Measurements from ENCODE around the gene CDC42.

CDC42 gene

DNA sequence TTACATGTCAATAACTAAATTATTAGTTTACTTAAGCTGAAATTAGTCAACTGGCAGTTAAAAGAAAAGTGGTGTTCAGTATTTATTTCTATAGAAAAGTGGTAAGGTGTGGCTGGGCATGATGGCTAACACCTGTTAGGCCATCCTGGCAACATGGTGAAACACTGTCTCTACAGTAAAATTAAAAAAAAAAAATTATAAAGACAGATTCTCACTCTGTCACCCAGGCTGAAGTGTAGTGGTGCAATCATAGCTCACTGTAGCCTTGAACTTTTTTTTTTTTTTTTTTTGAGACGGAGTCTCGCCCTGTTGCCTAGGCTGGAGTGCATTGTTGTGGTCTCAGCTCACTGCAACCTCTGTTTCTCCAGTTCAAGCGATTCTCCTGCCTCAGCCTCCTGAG lies 57.5 kb downstream of the CDC42 start:
- no peak for DNase-seq (ENCODE audit: low read depth)

DNA sequence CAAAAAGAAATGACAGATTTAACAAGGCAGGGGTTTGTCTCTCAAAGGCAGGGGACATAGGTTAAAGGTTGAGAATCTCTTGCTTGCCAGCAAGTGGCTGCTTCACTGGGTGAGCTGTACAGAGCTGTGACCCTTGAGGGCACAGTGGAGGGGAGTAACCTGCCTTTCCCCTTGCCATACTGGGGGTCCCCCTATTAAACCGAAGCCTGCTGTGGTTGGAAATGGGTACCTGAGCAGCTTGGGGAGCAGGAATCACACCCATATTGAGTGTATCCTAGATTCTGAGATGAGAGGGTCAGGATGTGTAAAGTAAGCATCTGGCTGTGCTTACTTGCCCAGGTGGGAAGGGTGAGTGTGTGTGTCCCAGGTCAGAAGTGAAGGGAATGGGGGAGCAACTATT lies 58.6 kb downstream of the CDC42 start:
- no peak for DNase-seq (ENCODE audit: low read depth)

DNA sequence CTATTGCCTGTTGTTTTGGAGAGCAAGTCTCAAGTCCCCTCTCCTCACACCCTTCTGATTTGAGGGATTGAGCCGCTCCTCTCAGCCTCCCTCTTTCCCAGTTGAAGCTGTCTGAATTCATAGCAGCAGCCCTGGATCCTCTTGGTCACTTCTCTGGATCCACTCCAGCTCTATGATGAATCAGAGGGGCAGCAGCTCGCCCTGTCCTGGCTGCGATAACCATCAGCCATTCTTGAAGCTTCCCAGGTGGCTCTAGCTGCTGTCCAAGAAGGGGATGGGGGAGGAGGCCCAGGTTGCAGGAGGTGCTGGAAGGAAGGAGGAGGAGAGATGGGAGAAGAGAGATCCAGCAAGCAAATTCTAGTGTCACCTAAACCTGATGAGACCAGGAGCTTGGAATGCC lies 59.1 kb downstream of the CDC42 start:
- DNase-seq (ENCODE audit: low read depth): no peak

DNA sequence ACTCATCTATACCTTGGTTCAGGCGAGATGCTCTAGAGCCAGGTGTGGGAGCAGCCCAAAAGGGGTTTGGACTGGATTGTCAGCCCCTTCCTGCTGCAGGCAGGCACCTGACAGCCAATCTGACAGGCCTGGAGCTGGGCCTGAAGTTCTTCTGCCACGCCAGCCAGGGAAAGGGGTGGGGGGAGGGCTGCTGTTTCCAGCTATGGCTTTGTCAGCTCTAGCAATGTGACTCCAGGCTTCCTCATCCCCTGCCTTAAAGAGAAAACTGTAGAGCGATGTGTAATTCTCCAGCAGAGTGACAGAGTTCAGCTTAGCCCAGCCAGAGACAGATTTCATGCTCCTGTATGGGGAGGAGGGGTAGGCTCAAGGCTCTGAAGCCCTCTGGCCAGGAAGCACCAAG lies 60.0 kb downstream of the CDC42 start:
- no peak for DNase-seq (ENCODE audit: low read depth)

DNA sequence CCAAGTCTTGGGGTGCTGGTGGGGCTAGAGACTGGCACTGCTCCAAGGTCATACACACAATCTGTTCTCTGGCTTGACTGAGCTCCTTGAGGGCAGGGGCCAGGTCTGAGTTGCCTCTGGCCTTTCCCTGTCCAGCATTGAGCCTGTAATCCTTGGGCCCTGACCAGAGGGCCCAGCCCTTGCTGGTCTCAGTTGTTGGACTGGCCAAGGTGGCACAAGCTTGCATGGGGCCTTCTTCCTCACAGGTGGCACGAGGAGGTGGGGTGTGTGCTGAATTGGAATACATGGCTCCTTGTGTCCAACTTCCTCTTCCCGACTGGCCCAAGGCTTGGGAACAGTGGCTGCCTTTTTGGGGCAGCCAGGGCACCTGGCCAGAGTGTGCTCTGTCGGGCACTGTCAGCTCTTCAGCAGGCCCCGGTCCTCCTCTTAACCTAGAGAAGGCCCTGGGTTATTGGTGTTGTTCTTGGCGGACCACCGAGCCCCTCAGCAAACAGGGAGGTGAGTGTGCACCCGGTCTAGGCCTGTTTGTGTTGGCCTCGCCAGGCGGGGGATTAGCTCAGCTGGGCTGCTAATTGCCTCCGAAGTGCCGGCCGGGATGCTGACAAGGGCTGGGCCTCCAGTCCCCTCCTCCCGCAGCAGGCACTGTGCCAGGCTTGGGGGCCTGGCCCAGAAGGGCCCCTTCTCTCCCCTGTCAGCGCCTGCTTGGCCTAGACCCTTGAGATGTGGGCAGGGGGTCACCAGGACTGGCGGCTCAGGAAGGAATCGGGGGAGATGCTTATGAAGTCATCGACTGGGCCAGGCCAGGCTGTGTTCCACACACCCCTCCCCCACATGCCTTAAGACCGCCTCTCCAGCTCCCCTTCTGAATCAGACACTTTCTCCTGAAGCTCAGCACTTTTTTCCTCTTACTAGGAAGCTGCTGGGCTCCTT lies 61.8 kb downstream of the CDC42 start:
- no peak for DNase-seq (ENCODE audit: low read depth)

DNA sequence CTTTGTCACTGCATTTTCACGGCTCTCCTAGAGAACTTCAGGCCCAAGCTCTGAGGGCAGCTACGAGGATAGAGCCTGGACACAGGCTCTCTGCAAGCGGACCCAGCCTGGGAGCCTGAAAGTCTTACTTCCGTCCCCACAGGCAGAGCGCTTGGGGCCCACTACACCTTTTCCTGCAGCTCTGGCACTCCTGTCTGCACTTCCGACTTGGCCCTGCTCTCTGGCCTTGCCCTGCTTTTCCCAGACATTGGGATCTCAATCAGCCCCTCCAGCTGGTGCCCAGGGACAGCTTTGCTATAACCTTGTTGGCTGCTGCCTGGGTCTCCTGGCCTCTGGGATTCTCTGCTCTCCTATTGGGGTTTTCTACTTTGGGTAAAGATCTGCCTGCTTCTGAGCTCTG lies 62.8 kb downstream of the CDC42 start:
- no peak for DNase-seq (ENCODE audit: low read depth)

DNA sequence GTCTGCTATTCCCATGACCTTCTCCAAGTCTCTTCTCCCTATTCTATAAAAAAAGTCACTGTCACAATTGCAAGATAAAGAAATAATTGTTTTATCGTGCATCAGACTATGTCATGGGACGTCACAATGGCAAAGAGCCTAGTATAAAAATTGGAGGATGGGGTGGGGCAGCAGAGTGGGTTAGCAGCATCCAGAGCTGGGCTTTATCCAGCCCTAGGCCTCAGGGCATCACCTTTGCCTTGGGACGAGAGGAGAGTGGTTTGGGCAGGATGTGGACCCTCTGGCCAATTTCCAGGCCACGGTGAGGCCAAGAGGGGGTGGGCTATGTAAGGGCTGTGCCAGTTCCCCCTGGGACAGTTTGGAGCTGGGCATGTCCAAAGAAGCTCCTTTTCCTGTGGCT lies 64.7 kb downstream of the CDC42 start:
- DNase-seq (ENCODE audit: low read depth): no peak

DNA sequence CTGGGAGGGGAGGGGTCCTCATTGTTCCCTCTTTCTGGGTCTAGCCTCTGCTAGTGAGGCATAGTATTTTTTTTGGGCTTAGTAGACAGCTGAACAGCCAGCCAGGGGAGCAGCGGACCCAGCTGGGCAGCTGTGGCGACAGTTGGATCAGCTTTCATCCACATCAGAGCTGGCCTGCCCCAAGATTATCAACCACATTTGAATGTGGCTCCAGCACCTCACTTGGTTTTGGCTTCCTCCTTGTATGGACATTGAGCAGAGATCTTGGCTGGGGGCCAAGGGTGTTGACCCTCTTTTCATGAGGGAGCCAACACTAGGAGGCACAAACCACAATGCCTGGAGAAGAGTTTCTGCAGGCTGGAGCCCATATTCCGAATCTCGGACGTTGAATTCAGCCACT lies 65.3 kb downstream of the CDC42 start:
- DNase-seq (ENCODE audit: low read depth): no peak

DNA sequence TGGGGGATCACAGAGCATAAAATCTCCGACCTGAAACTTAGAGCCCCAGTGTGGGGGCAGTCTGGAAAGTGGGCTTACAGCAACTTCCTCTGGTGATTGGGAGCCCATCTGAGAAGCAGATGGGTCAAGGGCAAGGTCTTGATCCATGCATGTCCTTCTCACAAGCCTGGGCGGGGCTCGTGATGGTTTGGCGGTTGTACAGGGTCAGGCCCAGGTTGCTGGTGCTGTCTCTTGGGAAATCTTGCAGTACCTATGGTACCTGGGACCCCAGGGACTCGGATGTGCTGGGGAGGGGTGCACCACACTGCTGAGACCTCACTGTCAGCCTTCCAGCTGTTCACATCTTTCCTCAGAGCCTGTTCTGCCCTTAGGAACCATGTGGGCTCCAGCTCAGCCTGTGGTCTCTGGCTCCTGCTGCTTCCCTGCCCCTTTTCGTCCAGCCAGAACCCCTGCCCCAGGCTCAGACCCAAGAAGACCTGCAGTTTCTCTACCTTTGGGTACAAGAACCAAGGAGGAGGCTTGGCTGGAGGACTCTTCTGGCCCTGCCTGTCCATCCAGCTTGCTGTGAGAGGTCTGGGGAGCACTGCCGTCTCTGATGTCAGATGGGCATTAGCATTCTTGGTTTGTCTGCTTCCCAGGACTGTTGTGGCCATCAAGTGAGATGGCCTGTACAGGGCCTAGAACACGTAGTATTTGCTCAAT lies 65.9 kb downstream of the CDC42 start:
- no peak for DNase-seq (ENCODE audit: low read depth)

DNA sequence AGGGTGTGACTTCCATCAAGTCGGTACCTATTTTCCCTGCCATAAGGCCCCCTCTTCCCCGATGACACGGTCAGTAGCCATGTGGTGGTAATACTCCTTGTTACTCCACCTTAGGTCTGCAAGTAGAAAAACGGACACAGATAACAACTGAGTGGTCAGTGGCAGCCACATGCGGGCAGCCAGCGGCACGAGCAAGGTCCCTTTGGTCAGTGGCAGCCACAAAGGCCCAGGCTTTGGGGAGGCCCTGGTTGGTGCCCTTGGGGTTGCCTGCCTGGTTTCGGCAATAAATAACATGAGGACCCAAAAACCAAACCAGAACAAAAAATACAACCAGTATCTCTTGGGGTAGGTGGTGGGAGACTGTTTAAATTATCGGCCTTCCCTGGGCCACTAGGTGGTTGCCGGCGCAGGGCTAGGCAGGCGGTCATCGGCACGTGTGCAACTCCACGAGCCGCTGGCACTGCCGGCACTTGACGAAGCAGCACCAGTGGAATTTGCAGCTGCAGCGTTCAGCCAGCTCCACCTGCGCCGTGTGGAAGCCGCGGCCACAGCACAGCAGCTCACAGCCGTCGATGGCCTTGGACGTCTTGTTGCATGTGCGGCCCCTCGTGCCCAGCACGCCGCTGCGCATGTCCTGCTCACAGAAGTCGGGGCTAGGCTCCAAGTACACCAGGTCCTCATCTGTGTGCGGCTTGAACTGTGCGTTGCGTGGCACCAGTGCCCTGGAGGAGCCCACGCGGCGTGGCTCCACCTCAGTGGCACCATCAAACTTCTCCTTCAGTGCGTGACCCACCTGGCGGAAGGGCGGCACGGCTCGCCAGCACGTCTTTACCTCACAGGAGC lies 67.3 kb downstream of the CDC42 start:
- DNase-seq (ENCODE audit: low read depth): no peak

DNA sequence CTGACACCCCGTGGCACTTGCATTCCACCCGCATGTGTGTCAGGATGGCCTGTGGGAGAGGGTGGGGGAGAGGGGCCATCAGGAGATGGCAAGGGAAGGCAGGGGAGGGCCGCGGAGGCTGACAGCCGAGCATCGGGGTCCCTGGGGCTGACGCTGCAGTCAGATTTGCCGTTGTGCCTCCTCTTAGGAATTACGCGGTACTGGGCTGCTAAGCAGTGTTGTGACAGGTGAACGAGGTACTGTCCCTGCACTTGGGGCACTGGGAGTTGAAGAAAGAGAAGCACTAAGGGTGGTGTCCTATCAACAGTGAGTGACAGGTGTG lies 67.9 kb downstream of the CDC42 start:
- DNase-seq (ENCODE audit: low read depth): no peak

DNA sequence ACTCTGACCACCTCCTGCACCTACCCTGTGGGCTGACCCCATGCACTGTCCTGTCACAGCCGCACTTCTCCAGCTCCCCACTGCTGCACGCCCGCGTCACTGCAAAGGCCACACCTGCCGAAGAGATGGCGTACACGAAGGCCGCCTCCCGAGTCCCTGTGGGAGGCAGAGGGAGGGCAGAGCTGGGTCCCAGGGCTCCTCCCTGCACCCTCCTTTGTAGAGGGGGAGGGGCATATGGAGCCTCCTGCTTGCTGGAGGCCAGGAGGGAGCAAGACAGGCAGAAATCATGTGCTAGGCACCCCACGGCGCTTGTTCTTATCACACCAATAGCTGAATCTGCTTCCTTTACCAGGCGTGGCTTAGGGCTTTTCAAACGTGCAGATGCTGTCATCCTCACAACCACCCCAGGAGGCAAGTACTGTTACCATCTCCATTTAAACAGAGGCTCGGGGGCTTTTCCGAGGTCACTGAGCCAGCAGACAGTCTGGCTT lies 69.0 kb downstream of the CDC42 start:
- DNase-seq (ENCODE audit: low read depth): no peak

DNA sequence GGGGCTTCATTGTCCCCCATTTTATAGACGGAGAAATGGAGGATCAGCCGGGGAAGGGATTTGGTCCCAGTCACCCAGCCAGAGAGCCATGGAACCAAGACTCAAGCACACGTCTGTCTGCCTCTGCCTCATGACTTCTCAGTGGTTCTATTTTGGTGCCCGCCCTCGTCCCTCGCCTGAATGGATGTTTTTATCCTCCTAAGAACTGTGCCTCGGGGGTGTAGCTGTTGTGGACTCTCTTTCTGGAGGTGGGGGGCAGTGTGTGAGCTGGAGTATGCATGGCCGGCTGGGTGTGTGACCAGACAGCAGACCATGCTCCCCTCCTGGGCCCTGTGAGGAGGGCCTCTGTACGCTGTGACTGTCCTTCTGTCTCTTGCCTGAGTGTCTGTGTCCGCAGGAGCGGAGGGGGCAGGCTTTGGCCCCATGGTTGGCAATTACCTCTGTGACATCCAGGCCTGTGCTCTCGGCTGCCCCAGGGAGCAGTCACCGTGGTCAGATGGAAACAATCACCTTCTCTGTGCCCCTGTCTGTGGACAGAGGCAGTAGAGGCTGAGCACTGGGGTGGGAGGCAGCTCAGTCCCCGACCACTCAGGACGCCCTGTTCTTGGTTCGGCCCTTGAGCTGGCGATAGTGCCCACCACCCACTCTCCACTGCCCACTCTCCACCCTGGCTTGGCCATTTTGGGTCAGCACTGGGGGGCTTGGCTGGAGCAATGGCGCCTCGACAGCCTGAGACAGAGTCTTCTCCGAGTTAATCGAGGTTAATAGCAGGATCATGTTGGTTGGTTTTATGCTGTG lies 70.0 kb downstream of the CDC42 start:
- no peak for DNase-seq (ENCODE audit: low read depth)

DNA sequence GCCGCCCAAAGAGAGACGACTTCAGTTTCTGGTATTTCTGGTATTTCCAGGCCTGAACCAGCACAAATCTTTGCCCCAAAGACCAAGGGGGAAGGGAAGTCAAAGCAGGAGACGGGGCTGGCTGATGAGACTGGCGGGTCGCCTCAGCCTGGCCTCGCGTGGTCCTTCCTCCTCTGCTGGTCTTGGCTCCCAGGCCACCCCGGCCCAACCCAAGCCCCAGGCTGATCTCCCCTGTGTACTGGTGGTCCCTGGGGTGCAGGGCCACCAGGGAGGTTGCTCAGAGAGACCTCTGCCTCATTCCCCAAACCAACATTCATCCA lies 70.5 kb downstream of the CDC42 start:
- no peak for DNase-seq (ENCODE audit: low read depth)

DNA sequence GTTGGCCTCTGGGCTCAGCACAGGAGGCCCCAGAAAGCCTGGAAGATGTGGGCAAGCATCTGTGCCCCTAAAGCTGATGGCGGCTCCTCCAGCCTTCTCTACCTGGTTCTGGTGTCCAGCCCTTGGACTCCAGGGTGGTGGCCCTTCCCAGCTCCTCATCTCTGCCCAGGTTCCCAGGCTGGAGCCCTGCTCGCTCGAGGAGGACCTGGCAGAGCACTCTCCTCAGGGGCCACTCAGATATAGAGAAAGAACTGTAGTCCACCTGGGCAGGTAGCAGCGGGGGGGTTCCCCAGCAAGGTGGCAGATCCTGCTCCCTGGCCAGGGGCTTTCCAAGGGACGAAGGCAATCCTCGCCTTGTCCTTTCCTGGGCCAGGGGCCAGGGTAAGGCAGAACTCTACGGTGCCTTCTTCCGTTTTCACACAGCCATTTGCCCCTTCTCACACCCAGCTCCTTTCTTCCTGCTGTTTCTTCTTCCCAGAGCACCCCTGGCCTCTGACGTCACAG lies 71.4 kb downstream of the CDC42 start:
- no peak for DNase-seq (ENCODE audit: low read depth)

DNA sequence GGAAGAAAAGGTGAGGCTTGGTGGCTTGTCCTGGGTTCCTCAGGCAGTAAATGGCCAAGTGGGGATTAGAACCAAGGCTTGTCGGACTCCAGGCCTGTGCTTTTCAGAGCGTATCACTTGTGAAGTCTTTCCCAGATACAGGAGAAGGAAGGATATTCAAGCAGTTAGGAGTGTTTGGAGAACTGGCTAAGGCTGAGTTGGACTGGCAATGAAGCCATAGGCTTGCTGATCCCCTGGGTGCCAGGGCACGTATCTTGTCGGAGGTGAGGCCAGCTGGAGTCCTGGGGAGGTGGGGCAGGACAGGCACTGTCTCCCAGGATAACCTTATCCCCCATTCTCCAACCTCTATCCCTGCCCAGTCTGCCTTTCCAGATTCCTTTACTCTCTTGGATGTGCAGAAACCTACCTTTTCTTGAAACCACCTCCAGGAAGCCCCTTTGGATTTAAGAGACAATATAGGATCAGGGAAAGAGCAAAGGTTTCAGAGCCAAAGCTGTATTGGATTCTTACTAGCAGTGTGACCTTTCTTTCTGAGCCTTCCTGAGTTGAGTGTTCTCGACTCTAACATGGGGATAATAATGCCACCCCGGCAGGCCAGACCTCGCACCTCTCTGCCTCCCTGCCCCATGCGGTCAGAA lies 72.2 kb downstream of the CDC42 start:
- DNase-seq (ENCODE audit: low read depth): no peak

DNA sequence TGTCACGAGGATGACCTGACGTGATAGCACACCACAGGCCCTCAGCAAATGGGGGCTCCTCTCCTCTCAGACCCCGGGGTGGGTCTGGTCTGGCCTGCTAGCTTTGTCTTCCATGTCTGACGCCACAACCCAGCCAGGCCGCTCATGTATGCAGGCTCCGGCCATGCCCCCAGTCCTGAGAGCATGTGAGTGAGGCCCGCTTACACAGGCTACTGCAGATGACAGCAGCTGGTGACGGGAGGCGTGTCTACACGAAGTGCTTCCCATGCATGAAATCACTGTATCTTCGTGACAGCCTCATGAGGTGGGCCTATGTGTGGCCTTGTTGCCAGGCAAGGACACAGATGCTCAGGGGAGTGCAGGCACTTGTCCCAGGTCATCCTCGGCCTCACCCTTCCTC lies 74.0 kb downstream of the CDC42 start:
- no peak for DNase-seq (ENCODE audit: low read depth)

DNA sequence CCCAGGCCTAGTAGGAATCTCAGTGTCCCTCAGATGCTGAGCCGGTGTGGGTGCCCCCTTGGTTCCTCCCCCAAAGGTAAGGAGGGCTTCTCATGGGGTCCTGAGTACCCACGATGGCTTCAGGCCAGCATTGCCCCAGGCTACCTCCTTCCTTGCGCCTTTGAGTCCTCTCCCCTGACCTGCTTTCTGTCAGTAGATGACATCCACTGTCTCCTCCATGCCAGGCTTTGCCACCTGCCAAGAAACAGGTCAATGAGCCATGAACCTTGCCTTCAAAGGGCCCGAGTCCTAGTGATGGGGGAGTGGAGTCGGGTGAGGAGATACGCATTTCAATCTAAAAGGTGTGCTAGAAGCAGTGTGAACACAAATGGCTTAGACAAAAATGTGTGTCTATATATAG lies 74.7 kb downstream of the CDC42 start:
- no peak for DNase-seq (ENCODE audit: low read depth)

DNA sequence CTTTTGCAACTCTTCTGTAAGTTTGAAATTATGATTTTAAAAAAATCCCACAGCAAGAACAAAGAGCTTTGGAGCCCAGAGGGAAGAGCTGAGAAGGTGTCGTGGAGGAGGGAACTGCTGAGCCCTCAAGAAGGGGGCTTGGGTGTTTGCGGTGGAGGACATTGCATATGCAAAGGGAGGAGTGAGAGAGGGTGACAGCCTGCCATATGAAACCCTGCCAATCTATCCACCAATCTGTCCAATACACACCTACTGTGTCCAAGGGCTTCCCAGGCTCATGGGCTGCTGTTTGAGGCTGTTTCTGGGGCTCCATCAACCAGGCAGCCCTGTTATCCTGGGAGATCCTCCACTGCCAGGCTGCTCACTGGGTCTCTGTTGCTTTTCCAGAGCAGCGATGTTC lies 75.2 kb downstream of the CDC42 start:
- DNase-seq (ENCODE audit: low read depth): no peak

DNA sequence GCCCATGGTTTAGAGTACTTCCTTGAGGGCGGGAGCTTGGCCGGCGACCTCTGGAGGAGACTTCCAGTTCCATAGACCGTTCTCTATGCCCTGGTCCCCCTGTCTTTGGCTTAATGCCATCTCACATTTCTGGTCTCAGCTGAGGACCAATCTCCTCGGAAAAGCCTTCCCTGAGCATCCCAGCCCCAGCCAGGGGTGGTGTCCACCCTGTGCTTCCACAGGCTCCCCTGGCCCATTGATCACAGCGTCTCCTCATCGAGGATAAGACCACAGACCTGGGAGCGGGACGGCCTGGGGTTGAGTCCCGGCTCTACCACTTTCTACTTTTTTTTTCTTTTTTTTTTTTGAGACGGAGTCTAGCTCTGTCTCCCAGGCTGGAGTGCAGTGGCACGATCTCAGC lies 75.9 kb downstream of the CDC42 start:
- no peak for DNase-seq (ENCODE audit: low read depth)

DNA sequence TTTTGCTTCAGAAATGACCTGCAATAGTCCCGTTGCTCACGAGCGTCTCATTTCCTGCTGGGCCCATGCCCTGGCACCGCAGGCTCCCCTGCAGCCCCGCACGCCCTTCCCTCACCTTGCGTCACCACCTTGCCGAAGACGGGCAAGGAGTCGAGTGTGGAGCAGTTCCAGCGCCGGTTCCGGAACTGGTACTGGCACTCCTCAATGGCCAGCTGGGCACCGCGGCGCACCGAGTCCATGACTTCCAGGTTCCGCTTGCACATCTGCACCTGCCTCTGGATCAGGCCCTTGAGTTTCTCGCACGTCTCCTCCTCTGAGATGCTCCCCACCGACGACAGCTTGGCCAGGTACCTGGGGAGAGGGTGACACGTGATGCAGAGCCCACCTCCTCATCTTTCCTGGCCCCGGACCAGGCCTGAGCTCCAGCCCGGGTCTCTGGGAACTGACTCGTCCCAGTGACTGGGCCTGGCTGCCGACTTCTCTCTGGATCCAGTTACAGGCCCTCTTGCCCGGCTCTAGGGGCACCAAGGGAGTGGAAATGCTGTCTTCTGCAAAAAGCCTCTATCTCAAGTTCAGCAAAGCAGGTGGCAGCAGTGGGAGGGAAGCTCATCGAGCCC lies 77.1 kb downstream of the CDC42 start:
- no peak for DNase-seq (ENCODE audit: low read depth)
